KMS-11 (cell line): ENCODE results near the gene GNE.
"Not testable (repeated sequence)": the region's sequence is repeated elsewhere in the genome, so short reads cannot be mapped to it uniquely, and the experiment has no call there.

Source experiments
- H2AFZ ChIP-seq: fragments of 200-600 bp; sonication (generic); 2 replicates; pipeline ENCODE4 v1.6.1; 2016; ENCODE audit warnings: antibody characterized with exemption, mixed run types, low read depth
- H3K27ac ChIP-seq: fragments of 200-600 bp; sonication (generic); 2 replicates; pipeline ENCODE4 v1.6.1; 2016; ENCODE audit warnings: mild to moderate bottlenecking, mixed run types
- H3K27me3 ChIP-seq: fragments of 200-600 bp; sonication (generic); 2 replicates; pipeline ENCODE4 v1.6.1; 2017; ENCODE audit warnings: mild to moderate bottlenecking, low read depth, mixed run types, moderate library complexity; ENCODE audit not compliant: insufficient read depth
- H3K36me3 ChIP-seq: fragments of 200-600 bp; sonication (generic); 2 replicates; pipeline ENCODE4 v1.6.1; 2017; ENCODE audit warnings: mild to moderate bottlenecking, mixed run types; ENCODE audit not compliant: insufficient read depth
- H3K4me1 ChIP-seq: fragments of 200-600 bp; sonication (generic); 2 replicates; pipeline ENCODE4 v1.6.1; 2016; ENCODE audit warnings: mild to moderate bottlenecking, low read depth, mixed run types; ENCODE audit not compliant: poor library complexity, severe bottlenecking
- H3K4me2 ChIP-seq: fragments of 200-600 bp; sonication (generic); 2 replicates; pipeline ENCODE4 v1.7.0; 2016; ENCODE audit warnings: mild to moderate bottlenecking, mixed run types
- H3K4me3 ChIP-seq: fragments of 200-600 bp; sonication (generic); IDR thresholded peaks from 2 replicates; pipeline ENCODE4 v1.6.1; 2017; ENCODE audit warnings: low read depth, low read length, mixed read lengths; ENCODE audit not compliant: insufficient read depth
- H3K79me2 ChIP-seq: fragments of 200-600 bp; sonication (generic); 2 replicates; pipeline ENCODE4 v1.6.1; 2016; ENCODE audit warnings: low read depth, mixed run types; ENCODE audit not compliant: insufficient read depth
- H3K9ac ChIP-seq: fragments of 200-600 bp; sonication (generic); 2 replicates; pipeline ENCODE4 v1.6.1; 2016; ENCODE audit warnings: mild to moderate bottlenecking, mixed run types
- H4K20me1 ChIP-seq: fragments of 200-600 bp; sonication (generic); 2 replicates; pipeline ENCODE4 v1.6.1; 2016; ENCODE audit warnings: mild to moderate bottlenecking, mixed run types; ENCODE audit not compliant: insufficient read depth
- TF ChIP-seq, protein P1 (sequence below): fragments of 200-600 bp; sonication (generic); conservative IDR thresholded peaks from 2 replicates; pipeline ENCODE4 v1.6.1; 2017; ENCODE audit warnings: low read depth, mild to moderate bottlenecking, antibody characterized with exemption, low read length, moderate library complexity, mixed read lengths

GNE gene

DNA sequence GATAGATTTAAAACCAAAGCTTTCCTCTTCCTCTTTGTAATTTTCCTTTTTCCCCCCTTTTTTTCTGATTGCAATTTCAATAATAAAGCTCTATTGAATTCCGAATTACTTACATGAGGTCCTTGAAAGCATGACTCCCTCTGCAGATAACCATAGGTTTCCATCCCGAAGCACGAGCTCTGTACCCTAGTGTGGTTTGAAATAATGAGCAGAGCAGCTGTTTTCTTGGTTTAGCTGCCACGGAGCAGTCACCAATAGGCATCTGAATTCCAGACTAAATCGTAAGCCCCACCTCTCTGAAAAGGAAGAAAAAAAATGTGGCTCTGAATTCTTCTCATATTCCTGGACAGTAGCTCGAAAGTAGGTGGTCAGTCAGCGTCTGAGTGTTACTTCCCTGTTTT lies 18.5 kb upstream of the GNE start:
- H2AFZ ChIP-seq, result no peak overlapping the region
- no peaks in the 10 kb centered on the region for H4K20me1 ChIP-seq
- TF ChIP-seq, protein P1, sequence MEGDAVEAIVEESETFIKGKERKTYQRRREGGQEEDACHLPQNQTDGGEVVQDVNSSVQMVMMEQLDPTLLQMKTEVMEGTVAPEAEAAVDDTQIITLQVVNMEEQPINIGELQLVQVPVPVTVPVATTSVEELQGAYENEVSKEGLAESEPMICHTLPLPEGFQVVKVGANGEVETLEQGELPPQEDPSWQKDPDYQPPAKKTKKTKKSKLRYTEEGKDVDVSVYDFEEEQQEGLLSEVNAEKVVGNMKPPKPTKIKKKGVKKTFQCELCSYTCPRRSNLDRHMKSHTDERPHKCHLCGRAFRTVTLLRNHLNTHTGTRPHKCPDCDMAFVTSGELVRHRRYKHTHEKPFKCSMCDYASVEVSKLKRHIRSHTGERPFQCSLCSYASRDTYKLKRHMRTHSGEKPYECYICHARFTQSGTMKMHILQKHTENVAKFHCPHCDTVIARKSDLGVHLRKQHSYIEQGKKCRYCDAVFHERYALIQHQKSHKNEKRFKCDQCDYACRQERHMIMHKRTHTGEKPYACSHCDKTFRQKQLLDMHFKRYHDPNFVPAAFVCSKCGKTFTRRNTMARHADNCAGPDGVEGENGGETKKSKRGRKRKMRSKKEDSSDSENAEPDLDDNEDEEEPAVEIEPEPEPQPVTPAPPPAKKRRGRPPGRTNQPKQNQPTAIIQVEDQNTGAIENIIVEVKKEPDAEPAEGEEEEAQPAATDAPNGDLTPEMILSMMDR, result no peak
- H3K9ac ChIP-seq, result no peak overlapping the region
- H3K36me3 ChIP-seq, result no peaks in the 10 kb centered on the region
- no peaks in the 10 kb centered on the region for H3K27me3 ChIP-seq
- no peak overlapping the region for H3K27ac ChIP-seq
- H3K4me3 ChIP-seq, result no peak overlapping the region
- no peaks in the 10 kb centered on the region for H3K79me2 ChIP-seq
- no peak overlapping the region for H3K4me2 ChIP-seq
- no peaks in the 10 kb centered on the region for H3K4me1 ChIP-seq

- Histone ChIP-seq H3K27ac (no peak overlapping the region), H3K4me1 (no peaks in the 10 kb centered on the region), H3K4me3 (no peak overlapping the region), H3K36me3 (no peaks in the 10 kb centered on the region), H3K27me3 (no peaks in the 10 kb centered on the region), H3K79me2 (no peaks in the 10 kb centered on the region), H4K20me1 (no peaks in the 10 kb centered on the region), H2AFZ (no peak overlapping the region), H3K4me2 (no peak overlapping the region), H3K9ac (no peak overlapping the region)
- TF ChIP-seq, protein P1, result no peak
These were observed 18.0 kb upstream of the GNE start for GRCh38 chr9:36276254-36276653.

GRCh38 chr9:36275060-36275459 lies 16.8 kb upstream of the GNE start:
- Histone ChIP-seq H3K9ac (no peak overlapping the region), H3K4me3 (no peak overlapping the region), H3K27ac (no peak overlapping the region), H2AFZ (no peak overlapping the region), H4K20me1 (no peaks in the 10 kb centered on the region), H3K36me3 (no peaks in the 10 kb centered on the region), H3K79me2 (no peaks in the 10 kb centered on the region), H3K4me2 (no peak overlapping the region), H3K27me3 (no peaks in the 10 kb centered on the region), H3K4me1 (no peaks in the 10 kb centered on the region)
- TF ChIP-seq, protein P1, result no peak

GRCh38 chr9:36273354-36273753 lies 15.1 kb upstream of the GNE start:
- H2AFZ ChIP-seq, H3K36me3 ChIP-seq, H4K20me1 ChIP-seq, H3K79me2 ChIP-seq, H3K4me1 ChIP-seq, H3K27ac ChIP-seq, H3K27me3 ChIP-seq, H3K4me3 ChIP-seq, H3K4me2 ChIP-seq, H3K9ac ChIP-seq: not testable (repeated sequence)

DNA sequence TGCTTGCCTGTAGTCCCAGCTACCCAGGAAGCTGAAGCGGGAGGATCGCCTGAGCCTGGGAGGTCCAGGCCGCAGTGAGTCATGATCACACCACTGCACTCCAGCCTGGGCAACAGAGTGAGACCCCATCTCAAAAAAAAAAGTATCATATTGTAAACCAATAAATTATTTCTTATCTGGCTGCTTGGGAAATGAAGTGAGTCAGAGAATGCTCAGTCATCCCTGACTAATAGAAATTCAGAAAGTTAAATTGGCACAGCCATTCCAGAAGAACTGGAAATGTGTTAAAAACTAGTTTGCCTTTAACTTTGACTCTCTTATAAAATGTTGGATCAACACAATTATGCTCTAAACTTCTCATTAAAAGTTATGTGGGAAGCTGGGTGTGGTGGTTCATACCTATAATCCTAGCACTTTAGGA lies 9.8 kb upstream of the GNE start:
- Histone ChIP-seq H4K20me1 (no peaks in the 10 kb centered on the region), H3K4me2 (no peak overlapping the region), H3K9ac (no peak overlapping the region), H3K27ac (no peak overlapping the region), H3K4me1 (no peaks in the 10 kb centered on the region), H3K79me2 (no peaks in the 10 kb centered on the region), H3K27me3 (no peaks in the 10 kb centered on the region), H3K36me3 (no peaks in the 10 kb centered on the region), H3K4me3 (no peak overlapping the region), H2AFZ (no peak overlapping the region)
- TF ChIP-seq, protein P1, result no peak
